HG02759 (cell line): ENCODE results near the gene GRSF1.
"Not testable (repeated sequence)": the region's sequence is repeated elsewhere in the genome, so short reads cannot be mapped to it uniquely, and the experiment has no call there.

Source experiments
- ATAC-seq: cut with Tn5 transposase; IDR thresholded peaks from one replicate; pipeline ENCODE4 v1.9.1; 2021; ENCODE audit warnings: mild to moderate bottlenecking, moderate library complexity; ENCODE audit not compliant: unreplicated experiment

Gene GRSF1

GRCh38 chr4:70839589-70840093, at the start of gene GRSF1:
Gene GRSF1 (minus strand): TSS chr4:70839890. CDS start chr4:70839827, 63 bp downstream.
- peak; percentile 66 for ATAC-seq

GRCh38 chr4:70885174-70885573, 45.5 kb upstream of the GRSF1 start:
- ATAC-seq = peak; percentile 49

GRCh38 chr4:70880739-70881138, 41.0 kb upstream of the GRSF1 start:
- no peak for ATAC-seq

- ATAC-seq = no peak
Observed at GRCh38 chr4:70877556-70877955, 37.9 kb upstream of the GRSF1 start.

- peak; percentile 67 for ATAC-seq
Observed at GRCh38 chr4:70874268-70875156, 34.8 kb upstream of the GRSF1 start.

GRCh38 chr4:70873216-70873615, 33.5 kb upstream of the GRSF1 start:
- no peak for ATAC-seq

- ATAC-seq = no peak
Observed at GRCh38 chr4:70868778-70869177, 29.1 kb upstream of the GRSF1 start.

- peak; percentile 88 for ATAC-seq
Observed at GRCh38 chr4:70863099-70863790, 23.6 kb upstream of the GRSF1 start.

- ATAC-seq = no peak
Observed at GRCh38 chr4:70859066-70859465, 19.4 kb upstream of the GRSF1 start.

- ATAC-seq = no peak
Observed at GRCh38 chr4:70858454-70858853, 18.8 kb upstream of the GRSF1 start.

- no peak for ATAC-seq
Observed at GRCh38 chr4:70855464-70855863, 15.8 kb upstream of the GRSF1 start.

- ATAC-seq = no peak
Observed at GRCh38 chr4:70849291-70849690, 9.6 kb upstream of the GRSF1 start.

GRCh38 chr4:70844180-70844579, 4.5 kb upstream of the GRSF1 start:
- peak; percentile 37 for ATAC-seq

- peak; percentile 24 for ATAC-seq
Observed at GRCh38 chr4:70842761-70843435, 3.2 kb upstream of the GRSF1 start.

- no peak for ATAC-seq
Observed at GRCh38 chr4:70841951-70842350, 2.3 kb upstream of the GRSF1 start.

GRCh38 chr4:70841211-70841610, 1.5 kb upstream of the GRSF1 start:
- ATAC-seq = no peak

- ATAC-seq = not testable (repeated sequence)
Observed at GRCh38 chr4:70840631-70841030, 941 bp upstream of the GRSF1 start.

GRCh38 chr4:70840137-70840536, 447 bp upstream of the GRSF1 start:
- ATAC-seq = not testable (repeated sequence)

GRCh38 chr4:70838666-70839588, 763 bp downstream of the GRSF1 start:
- ATAC-seq = peak; percentile 63

GRCh38 chr4:70838204-70838603, 1.5 kb downstream of the GRSF1 start:
- ATAC-seq = no peak
